Nucleus accumbens (tissue), 56 donors: ENCODE measurements around the gene CCK.
A peak's percentile ranks its signal among the peaks of the same experiment; 100 is the strongest.

ENCODE experiments used
- DNase-seq, 56 donors: peaks; one replicate each; lab custom pipeline; 2025; lab: John Stamatoyannopoulos, UW

The CCK gene

GRCh38 chr3:42226470-42227425, 39.2 kb downstream of the CCK start:
- no peak for DNase-seq

GRCh38 chr3:42225486-42226363, 40.3 kb downstream of the CCK start:
- DNase-seq, result no peak

- DNase-seq, result no peak
Measured at GRCh38 chr3:42224658-42225421, 41.1 kb downstream of the CCK start.

GRCh38 chr3:42224178-42224577, 41.8 kb downstream of the CCK start:
- no peak for DNase-seq

- no peak for DNase-seq
Measured at GRCh38 chr3:42222942-42223693, 42.9 kb downstream of the CCK start.

GRCh38 chr3:42220436-42221121, 45.4 kb downstream of the CCK start:
- no peak for DNase-seq

- peak in 2 of 56 donors; percentile 3 to 14 for DNase-seq
Measured at GRCh38 chr3:42216931-42217333, 49.1 kb downstream of the CCK start.

- DNase-seq, result no peak
Measured at GRCh38 chr3:42216302-42216701, 49.7 kb downstream of the CCK start.

- DNase-seq, result no peak
Measured at GRCh38 chr3:42214565-42215283, 51.3 kb downstream of the CCK start.

GRCh38 chr3:42214064-42214463, 51.9 kb downstream of the CCK start:
- no peak for DNase-seq

- no peak for DNase-seq
Measured at GRCh38 chr3:42213417-42213816, 52.6 kb downstream of the CCK start.

- no peak for DNase-seq
Measured at GRCh38 chr3:42210726-42211125, 55.3 kb downstream of the CCK start.

- DNase-seq, result no peak
Measured at GRCh38 chr3:42209917-42210316, 56.1 kb downstream of the CCK start.
